ENCODE results near the gene TBX19. TPM values are rescaled to one million over a fixed set of nuclear protein-coding genes. Genes with fewer than 3 reads are reported as not detected.

The TBX19 gene
- total RNA-seq, 1 donor from 2014 or later: 0.33 TPM

- DNase-seq: no peak
Measured at GRCh38 chr1:168243198-168243597, 37.5 kb upstream of the TBX19 start.

GRCh38 chr1:168243636-168244212 lies 37.0 kb upstream of the TBX19 start:
- Histone ChIP-seq H3K9me3 (replicated peaks) (no peaks in the 10 kb centered on the region), H3K27ac (replicated peaks) (peak overlapping the region; percentile 67), H3K4me1 (peaks cover 31% of the 10 kb centered on the region), H3K27me3 (ENCODE audit: low read depth) (no peaks in the 10 kb centered on the region), H3K4me3 (no peak overlapping the region), H3K36me3 (peaks cover 84% of the 10 kb centered on the region)
- intact Hi-C loops (cut with micrococcal nuclease): no loop called here
- DNase-seq: no peak
- TF ChIP-seq CTCF (IDR thresholded peaks at IDR 0.05; ENCODE audit: borderline replicate concordance): no peak

More at GRCh38 chr1:168243198-168243597, 37.5 kb upstream of the TBX19 start:
- H3K27ac ChIP-seq (replicated peaks): peak overlapping the region; percentile 67
- intact Hi-C loops (cut with micrococcal nuclease): no loop called here
- no peak overlapping the region for H3K4me3 ChIP-seq
- peaks cover 31% of the 10 kb centered on the region for H3K4me1 ChIP-seq
- H3K27me3 ChIP-seq (ENCODE audit: low read depth): no peaks in the 10 kb centered on the region
- no peaks in the 10 kb centered on the region for H3K9me3 ChIP-seq (replicated peaks)
- peaks cover 83% of the 10 kb centered on the region for H3K36me3 ChIP-seq
- TF ChIP-seq CTCF (IDR thresholded peaks at IDR 0.05; ENCODE audit: borderline replicate concordance): no peak

DNA sequence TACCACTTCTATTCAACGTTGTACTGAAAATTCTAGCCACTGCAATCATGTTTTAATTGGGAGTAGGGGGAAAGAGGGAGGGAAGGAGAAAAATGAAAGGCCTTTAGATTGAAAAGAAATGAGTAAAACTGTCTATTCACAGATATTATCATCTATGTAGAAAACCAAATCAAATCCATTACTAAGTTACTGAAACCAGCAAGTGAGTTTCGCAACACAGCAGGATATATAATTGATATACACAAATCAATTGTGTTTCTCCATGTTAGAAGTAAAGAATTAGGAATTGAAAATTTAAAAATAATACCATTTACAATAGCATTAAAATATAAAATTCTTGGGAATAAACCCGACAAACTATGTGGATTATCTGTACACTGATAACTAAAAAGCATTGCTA lies 35.6 kb upstream of the TBX19 start:
- intact Hi-C loops (cut with micrococcal nuclease): no loop called here
- H3K4me1 ChIP-seq: peaks cover 31% of the 10 kb centered on the region
- no peak overlapping the region for H3K4me3 ChIP-seq
- no peaks in the 10 kb centered on the region for H3K27me3 ChIP-seq (ENCODE audit: low read depth)
- peaks cover 78% of the 10 kb centered on the region for H3K36me3 ChIP-seq
- no peaks in the 10 kb centered on the region for H3K9me3 ChIP-seq (replicated peaks)
- no peak for DNase-seq
- H3K27ac ChIP-seq (replicated peaks): no peak overlapping the region
- TF ChIP-seq CTCF (IDR thresholded peaks at IDR 0.05; ENCODE audit: borderline replicate concordance): no peak

DNA sequence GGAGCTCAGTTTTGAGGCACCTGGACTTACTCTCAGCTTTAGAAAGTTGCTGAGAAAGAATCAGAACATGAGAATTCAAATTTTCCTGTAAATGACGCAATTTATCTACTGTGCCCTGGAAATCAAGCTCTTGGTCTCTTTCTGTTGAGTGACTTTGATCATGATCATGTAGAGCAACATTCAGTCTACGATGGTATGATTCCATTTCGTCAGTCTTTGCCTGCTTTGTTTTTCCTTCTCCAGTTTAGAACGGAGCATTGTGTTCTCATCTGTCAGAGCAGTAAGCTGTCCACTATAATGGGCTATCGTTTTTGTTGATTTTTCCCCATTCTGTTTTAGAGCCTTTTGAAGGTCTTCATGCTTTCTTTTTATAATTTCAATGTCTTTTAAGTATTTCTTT lies 34.2 kb upstream of the TBX19 start:
- intact Hi-C loops (cut with micrococcal nuclease): no loop called here
- H3K36me3 ChIP-seq: peaks cover 75% of the 10 kb centered on the region
- no peaks in the 10 kb centered on the region for H3K9me3 ChIP-seq (replicated peaks)
- no peak for DNase-seq
- TF ChIP-seq CTCF (IDR thresholded peaks at IDR 0.05; ENCODE audit: borderline replicate concordance): no peak
- no peak overlapping the region for H3K4me3 ChIP-seq
- H3K27ac ChIP-seq (replicated peaks): no peak overlapping the region
- H3K4me1 ChIP-seq: peaks cover 31% of the 10 kb centered on the region
- H3K27me3 ChIP-seq (ENCODE audit: low read depth): no peaks in the 10 kb centered on the region

DNA sequence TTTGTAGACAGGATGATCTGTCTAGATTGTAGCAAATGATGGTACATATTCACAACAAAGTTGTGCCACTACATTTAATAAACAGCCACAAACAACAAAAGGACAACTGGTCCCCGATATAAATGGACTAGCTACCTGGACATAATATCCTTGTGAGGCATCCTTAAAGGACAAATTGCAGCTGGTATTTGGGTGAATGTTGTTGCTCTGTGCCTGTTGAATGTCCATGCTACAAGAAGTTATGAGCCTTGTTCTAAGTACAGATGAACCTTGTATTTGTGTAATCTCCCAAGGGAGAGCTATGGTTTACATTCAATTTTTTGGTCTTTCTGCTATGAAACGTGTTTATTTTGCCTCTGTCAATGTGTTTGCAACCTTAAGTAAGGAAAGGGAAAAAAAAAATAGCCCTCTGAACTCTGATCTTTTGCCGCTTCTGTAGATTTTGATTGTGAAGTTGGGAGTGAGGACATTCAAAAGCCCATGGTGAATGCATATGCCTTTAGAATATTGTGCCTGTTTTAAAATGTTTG lies 28.4 kb upstream of the TBX19 start:
- Histone ChIP-seq H3K27me3 (ENCODE audit: low read depth) (no peaks in the 10 kb centered on the region), H3K4me3 (no peak overlapping the region), H3K27ac (replicated peaks) (no peak overlapping the region), H3K4me1 (no peaks in the 10 kb centered on the region), H3K36me3 (peaks cover 45% of the 10 kb centered on the region), H3K9me3 (replicated peaks) (peaks cover 24% of the 10 kb centered on the region)
- intact Hi-C loops (cut with micrococcal nuclease): no loop called here
- no peak for DNase-seq
- no peak for TF ChIP-seq CTCF (IDR thresholded peaks at IDR 0.05; ENCODE audit: borderline replicate concordance)

Measured in left ventricle myocardium inferior (tissue), 1 donor.